ENCODE data around the gene EDC3.
A peak's percentile ranks its signal among the peaks of the same experiment; 100 is the strongest.

Gene EDC3

GRCh38 chr15:74585191-74585590 is 110.6 kb downstream of the EDC3 start:
- DNase-seq = no peak

GRCh38 chr15:74584779-74585178 is 111.0 kb downstream of the EDC3 start:
- peak in 43 of 56 donors; percentile 8 to 80 (median 41) for DNase-seq

GRCh38 chr15:74584204-74584603 is 111.6 kb downstream of the EDC3 start:
- no peak for DNase-seq
